Gastrocnemius medialis (tissue), 4 donors: ENCODE data around the gene PTPMT1. TPM values are rescaled to one million over a fixed set of nuclear protein-coding genes. Genes with fewer than 3 reads are reported as not detected.
A peak's percentile ranks its signal among the peaks of the same experiment; 100 is the strongest.

Experiments used
- ATAC-seq, 2 donors: fragments of 150-250 bp; one replicate each; pipeline ENCODE4 v1.9.1; 2016
- DNase-seq, 2 donors: peaks; one replicate each; pipeline ENCODE4 v3.0.0-alpha.2; 2019
- H3K27ac ChIP-seq, 4 donors: fragments of 200-600 bp; sonication (generic); 1 replicate in 1 of 4; 2 replicates in 3 of 4; pipeline ENCODE4 v1.5.1; 2016 to 2018; ENCODE audit warnings: mild to moderate bottlenecking in 2 of 4, moderate library complexity in 1 of 4
- H3K27me3 ChIP-seq, 3 donors: fragments of 200-600 bp; sonication (generic) in 2 of 3; 1 replicate in 1 of 3; 2 replicates in 2 of 3; pipeline versions ENCODE4 v1.5.1 to v1.6.0; 2016 to 2019; ENCODE audit warnings: mild to moderate bottlenecking in 1 of 3, moderate library complexity in 1 of 3
- H3K36me3 ChIP-seq, 2 donors: fragments of 200-600 bp; sonication (generic) in 1 of 2; one replicate each; pipeline ENCODE4 v1.5.1; 2017 to 2018
- H3K4me1 ChIP-seq, 2 donors: fragments of 200-600 bp; sonication (generic) in 1 of 2; one replicate each; pipeline ENCODE4 v1.5.1; 2016 to 2017; ENCODE audit warnings: mild to moderate bottlenecking in 2 of 2
- H3K4me3 ChIP-seq, 4 donors: fragments of 200-600 bp; sonication (generic) in 3 of 4; 1 replicate in 1 of 4; 2 replicates in 3 of 4; pipeline ENCODE4 v1.5.1; 2016 to 2019; ENCODE audit warnings: mild to moderate bottlenecking in 2 of 4
- H3K9me3 ChIP-seq, 3 donors: fragments of 200-600 bp; sonication (generic) in 2 of 3; 1 replicate in 1 of 3; 2 replicates in 2 of 3; pipeline ENCODE4 v1.5.1; 2016 to 2019
- CTCF ChIP-seq, 5 experiments: fragments of 450-650 bp in 3 of 5; fragments of 200-600 bp in 2 of 5; sonication (generic) in 2 of 5; IDR thresholded peaks in 4 of 5; conservative IDR thresholded peaks in 1 of 5; 1 replicate in 4 of 5; 2 replicates in 1 of 5; pipeline ENCODE4 v1.5.1; 2016 to 2019; ENCODE audit warnings: antibody characterized with exemption in 5 of 5, mild to moderate bottlenecking in 3 of 5, moderate library complexity in 3 of 5
- POLR2A ChIP-seq, 2 donors: fragments of 450-650 bp; IDR thresholded peaks; one replicate each; pipeline ENCODE4 v1.6.1; 2017; ENCODE audit warnings: antibody characterized with exemption in 2 of 2, mild to moderate bottlenecking in 2 of 2, moderate library complexity in 2 of 2
- in situ Hi-C, 4 donors: fragments of 200-750 bp; cut with MboI; loops; one replicate each; pipeline versions ENCODE4 v1.15.0 to v1.8.0; 2017; ENCODE audit warnings: low sequenced_read_pairs in 4 of 4
- intact Hi-C: fragments of 100-400 bp; cut with DNase I; formaldehyde crosslinking; loops from one replicate; pipeline ENCODE4 v1.15.1; 2023; ENCODE audit warnings: low total_unique reads
- total RNA-seq, 4 donors: library from RNA; depleted of rRNA; stranded (reverse); fragments of >200 nt; gene quantifications; one replicate each; pipeline versions ENCODE4 v1.1.0 to v1.2.3, GENCODE V29; 2016

PTPMT1 gene
- total RNA-seq, 4 donors from 2014 or later: 58.2 to 87.9 (median 79.8) TPM

GRCh38 chr11:47593492-47593933 lies 28.1 kb downstream of the PTPMT1 start:
- no peak for ATAC-seq
- TF ChIP-seq POLR2A (IDR thresholded peaks at IDR 0.05) (no peak), CTCF (IDR thresholded peaks at IDR 0.05 in 4 of 5, conservative IDR thresholded peaks at IDR 0.05 in 1 of 5) (no peak)
- H3K27ac ChIP-seq: no peak overlapping the region
- H3K9me3 ChIP-seq: no peaks in the 10 kb centered on the region
- H3K4me3 ChIP-seq: no peak overlapping the region
- H3K36me3 ChIP-seq: no peaks in the 10 kb centered on the region
- peaks cover 29 to 55% (median 47%) of the 10 kb centered on the region in 3 donors for H3K27me3 ChIP-seq
- intact Hi-C loops: no loop called here
- in situ Hi-C loops: no loop called here
- no peak for DNase-seq
- peaks cover 4 to 9% of the 10 kb centered on the region in 2 donors for H3K4me1 ChIP-seq

- intact Hi-C loops (no loop called here), in situ Hi-C loops (no loop called here)
- H3K4me3 ChIP-seq: peak within 1 kb of the TSS in 3 of 4 donors; percentile 5 to 36 (median 32)
- ATAC-seq (peak in 1 of 2 donors; percentile 22), DNase-seq (no peak)
- H3K27me3 ChIP-seq: peaks cover 29 to 53% (median 47%) of the 10 kb centered on the region in 3 donors
- peaks cover 4 to 9% of the 10 kb centered on the region in 2 donors for H3K4me1 ChIP-seq
- no peaks in the 10 kb centered on the region for H3K9me3 ChIP-seq
- TF ChIP-seq POLR2A (IDR thresholded peaks at IDR 0.05) (no peak), CTCF (IDR thresholded peaks at IDR 0.05 in 4 of 5, conservative IDR thresholded peaks at IDR 0.05 in 1 of 5) (no peak)
- no peaks in the 10 kb centered on the region for H3K36me3 ChIP-seq
- H3K27ac ChIP-seq: no peak within 1 kb of the TSS
Measured at GRCh38 chr11:47593934-47594855, 28.8 kb downstream of the PTPMT1 start, which contains the start of gene C1QTNF4. C1QTNF4 (minus strand) TSS chr11:47594411; CDS start chr11:47590810, 3,601 bp downstream.

GRCh38 chr11:47595029-47595428 lies 29.6 kb downstream of the PTPMT1 start:
- H3K9me3 ChIP-seq: no peaks in the 10 kb centered on the region
- no peaks in the 10 kb centered on the region for H3K36me3 ChIP-seq
- ATAC-seq (no peak), DNase-seq (no peak)
- in situ Hi-C loops (no loop called here), intact Hi-C loops (no loop called here)
- peaks cover 4 to 9% of the 10 kb centered on the region in 2 donors for H3K4me1 ChIP-seq
- H3K27me3 ChIP-seq: peaks cover 23 to 45% (median 39%) of the 10 kb centered on the region in 3 donors
- no peak overlapping the region for H3K4me3 ChIP-seq
- TF ChIP-seq CTCF (IDR thresholded peaks at IDR 0.05 in 4 of 5, conservative IDR thresholded peaks at IDR 0.05 in 1 of 5) (no peak), POLR2A (IDR thresholded peaks at IDR 0.05) (no peak)
- H3K27ac ChIP-seq: no peak overlapping the region

GRCh38 chr11:47595967-47596366 lies 30.6 kb downstream of the PTPMT1 start:
- Histone ChIP-seq H3K9me3 (no peaks in the 10 kb centered on the region), H3K27me3 (peaks cover 21 to 39% (median 33%) of the 10 kb centered on the region in 3 donors), H3K27ac (no peak overlapping the region), H3K4me3 (no peak overlapping the region), H3K4me1 (peaks cover 4 to 9% of the 10 kb centered on the region in 2 donors), H3K36me3 (no peaks in the 10 kb centered on the region)
- in situ Hi-C loops (no loop called here), intact Hi-C loops (no loop called here)
- ATAC-seq (no peak), DNase-seq (no peak)
- no peak for TF ChIP-seq POLR2A (IDR thresholded peaks at IDR 0.05)
- TF ChIP-seq CTCF (IDR thresholded peaks at IDR 0.05 in 4 of 5, conservative IDR thresholded peaks at IDR 0.05 in 1 of 5): no peak
